H1 (cell line): ENCODE results near the gene KCNT1. TPM values are rescaled to one million over a fixed set of nuclear protein-coding genes. Genes with fewer than 3 reads are reported as not detected.

Source experiments
- CTCF ChIA-PET: fragments of 300-600 bp; sonication (Branson Sonifier 250); formaldehyde crosslinking; loops from one replicate; lab custom pipeline; 2021; ENCODE audit not compliant: partially characterized antibody; lab: Charles Lee
- POLR2A ChIA-PET: fragments of 300-600 bp; sonication (Branson Sonifier 250); formaldehyde crosslinking; loops from one replicate; lab custom pipeline; 2021; ENCODE audit warnings: inconsistent platforms; ENCODE audit not compliant: partially characterized antibody; lab: Charles Lee
- DNase-seq, 2 experiments: peaks; one replicate each; pipeline versions ENCODE4 v3.0.0 to v3.0.0-alpha.2; 2010 to 2022; ENCODE audit warnings: low spot score in 2 of 2, low read depth in 1 of 2, mixed read lengths in 1 of 2
- FAIRE-seq: peaks from 2 replicates; lab custom pipeline; 2011; peaks lifted over from hg19 to GRCh38; lab: Jason Lieb, UNC
- H2AFZ ChIP-seq: 2 replicates; pipeline ENCODE4 v1.8.1; 2012; ENCODE audit warnings: low read length, inconsistent platforms
- H2AK5ac ChIP-seq: 2 replicates; pipeline ENCODE4 v1.6.1; 2013; ENCODE audit warnings: low read depth, low read length
- H2BK120ac ChIP-seq: replicated peaks from 2 replicates; pipeline ENCODE3; 2013; ENCODE audit warnings: low read depth, low read length, inconsistent platforms
- H2BK12ac ChIP-seq: 2 replicates; pipeline ENCODE4 v1.6.1; 2013; ENCODE audit warnings: low read depth, low read length
- H2BK15ac ChIP-seq: 2 replicates; pipeline ENCODE4 v1.6.1; 2013; ENCODE audit warnings: low read length
- H2BK20ac ChIP-seq: 2 replicates; pipeline ENCODE4 v1.6.1; 2013; ENCODE audit warnings: low read length
- H2BK5ac ChIP-seq: 2 replicates; pipeline ENCODE4 v1.6.1; 2013; ENCODE audit warnings: low read depth, low read length
- H3K14ac ChIP-seq: 2 replicates; pipeline ENCODE4 v1.6.1; 2013; ENCODE audit warnings: inconsistent platforms; ENCODE audit not compliant: insufficient read length
- H3K18ac ChIP-seq: 2 replicates; pipeline ENCODE4 v1.6.1; 2013; ENCODE audit warnings: low read length; ENCODE audit errors: extremely low read depth
- H3K23ac ChIP-seq: 2 replicates; pipeline ENCODE4 v1.6.1; 2013; ENCODE audit warnings: inconsistent platforms; ENCODE audit not compliant: insufficient read length
- H3K23me2 ChIP-seq: 2 replicates; pipeline ENCODE4 v1.6.1; 2013; ENCODE audit warnings: low read depth, low read length
- H3K27ac ChIP-seq: 2 replicates; pipeline ENCODE4 v1.6.1; 2011; ENCODE audit warnings: low read depth, low read length, inconsistent platforms
- H3K27me3 ChIP-seq, 4 experiments: replicated peaks in 1 of 4; 1 replicate in 1 of 4; 2 replicates in 3 of 4; pipeline versions ENCODE4 v1.6.1 to v1.8.1; 2011 to 2013; ENCODE audit warnings: low read length in 3 of 4, mild to moderate bottlenecking in 3 of 4, inconsistent platforms in 2 of 4, mixed read lengths in 2 of 4, moderate library complexity in 1 of 4; ENCODE audit not compliant: control insufficient read depth in 3 of 4, insufficient read depth in 3 of 4; ENCODE audit errors: extremely low read depth in 1 of 4
- H3K36me3 ChIP-seq, 4 experiments: 2 replicates each; pipeline versions ENCODE4 v1.6.1 to v1.8.1; 2011 to 2013; ENCODE audit warnings: mild to moderate bottlenecking in 4 of 4, low read length in 3 of 4, moderate library complexity in 2 of 4, control low read depth in 1 of 4, inconsistent platforms in 1 of 4; ENCODE audit not compliant: insufficient read depth in 4 of 4, control insufficient read depth in 2 of 4
- H3K4ac ChIP-seq: replicated peaks from 2 replicates; pipeline ENCODE3; 2013; ENCODE audit warnings: low read length, low read depth, mixed read lengths, inconsistent platforms; ENCODE audit not compliant: insufficient read length
- H3K4me1 ChIP-seq, 4 experiments: replicated peaks in 1 of 4; 1 replicate in 1 of 4; 2 replicates in 3 of 4; pipeline versions ENCODE4 v1.6.1 to v1.8.1; 2011 to 2013; ENCODE audit warnings: low read length in 3 of 4, inconsistent platforms in 2 of 4, mixed read lengths in 1 of 4; ENCODE audit not compliant: insufficient read depth in 4 of 4, control insufficient read depth in 3 of 4
- H3K4me2 ChIP-seq, 2 experiments: 2 replicates each; pipeline versions ENCODE4 v1.6.1 to v1.8.1; 2011 to 2013; ENCODE audit warnings: low read depth in 2 of 2, low read length in 2 of 2, control low read depth in 1 of 2, inconsistent platforms in 1 of 2, mild to moderate bottlenecking in 1 of 2; ENCODE audit not compliant: insufficient read depth in 1 of 2
- H3K4me3 ChIP-seq, 4 experiments: fragments of 200-600, 300-600 bp in 1 of 4; sonication (generic), shearing (Covaris generic), sonication (Bioruptor Twin) in 1 of 4; 2 replicates each; pipeline versions ENCODE4 v1.5.1 to v1.8.1; 2011 to 2016; ENCODE audit warnings: low read length in 4 of 4, low read depth in 3 of 4, control low read depth in 2 of 4, inconsistent platforms in 2 of 4, mild to moderate bottlenecking in 2 of 4, mixed read lengths in 1 of 4, moderate library complexity in 1 of 4; ENCODE audit not compliant: insufficient read depth in 2 of 4; ENCODE audit errors: extremely low read depth in 1 of 4
- H3K56ac ChIP-seq: replicated peaks from 2 replicates; pipeline ENCODE3; 2013; ENCODE audit warnings: low read depth, mild to moderate bottlenecking, mixed read lengths, low read length, inconsistent platforms; ENCODE audit not compliant: insufficient read length
- H3K79me1 ChIP-seq: 2 replicates; pipeline ENCODE4 v1.6.1; 2013; ENCODE audit warnings: low read depth, low read length, control low read depth
- H3K79me2 ChIP-seq, 2 experiments: 2 replicates each; pipeline versions ENCODE4 v1.6.1 to v1.8.1; 2012 to 2013; ENCODE audit warnings: low read length in 2 of 2, mild to moderate bottlenecking in 2 of 2, inconsistent platforms in 1 of 2; ENCODE audit not compliant: insufficient read depth in 2 of 2, control insufficient read depth in 1 of 2
- H3K9ac ChIP-seq, 4 experiments: replicated peaks in 1 of 4; 1 replicate in 1 of 4; 2 replicates in 3 of 4; pipeline versions ENCODE4 v1.6.1 to v1.8.1; 2011 to 2013; ENCODE audit warnings: low read depth in 3 of 4, low read length in 3 of 4, control low read depth in 2 of 4, mild to moderate bottlenecking in 2 of 4, moderate library complexity in 2 of 4, inconsistent platforms in 1 of 4; ENCODE audit errors: extremely low read depth in 1 of 4
- H3K9me3 ChIP-seq, 2 experiments: 2 replicates each; pipeline versions ENCODE4 v1.6.1 to v1.8.1; 2012 to 2013; ENCODE audit warnings: mild to moderate bottlenecking in 2 of 2, moderate library complexity in 2 of 2, control low read depth in 1 of 2, inconsistent platforms in 1 of 2, low read depth in 1 of 2, low read length in 1 of 2, mixed read lengths in 1 of 2; ENCODE audit not compliant: insufficient read depth in 2 of 2
- H4K20me1 ChIP-seq, 2 experiments: replicated peaks in 1 of 2; 2 replicates each; pipeline versions ENCODE3 to v1.8.1; 2011 to 2013; ENCODE audit warnings: inconsistent platforms in 2 of 2, low read length in 2 of 2, mild to moderate bottlenecking in 1 of 2; ENCODE audit not compliant: insufficient read depth in 2 of 2, control insufficient read depth in 1 of 2
- H4K5ac ChIP-seq: 2 replicates; pipeline ENCODE4 v1.6.1; 2013; ENCODE audit warnings: low read length, low read depth, mixed read lengths, inconsistent platforms; ENCODE audit not compliant: insufficient read length
- H4K8ac ChIP-seq: 2 replicates; pipeline ENCODE4 v1.8.0; 2013; ENCODE audit warnings: mild to moderate bottlenecking, moderate library complexity, low read length, inconsistent platforms; ENCODE audit not compliant: insufficient read depth; ENCODE audit errors: extremely low read depth
- H4K91ac ChIP-seq: replicated peaks from 2 replicates; pipeline ENCODE3; 2013; ENCODE audit warnings: low read length, mixed read lengths, inconsistent platforms; ENCODE audit not compliant: insufficient read length
- CREB1 ChIP-seq: IDR thresholded peaks from 2 replicates; pipeline ENCODE4 v1.6.1; 2012; ENCODE audit warnings: inconsistent platforms
- HDAC6 ChIP-seq: IDR thresholded peaks from one replicate; pipeline ENCODE4 v1.7.1; 2012; ENCODE audit warnings: low read depth, mild to moderate bottlenecking, inconsistent platforms, low read length, moderate library complexity
- WGBS, 2 experiments: shearing (Covaris generic) in 1 of 2; methylation state at CpG; one replicate each; pipeline versions ENCODE4 v1.1.6 to v1.1.7; 2013 to 2015; ENCODE audit warnings: low lambda C conversion rate in 2 of 2, mixed read lengths in 2 of 2, inconsistent platforms in 1 of 2, low coverage in 1 of 2, missing lambda C conversion rate in 1 of 2; ENCODE audit not compliant: insufficient replicate concordance in 2 of 2, insufficient coverage in 1 of 2, insufficient read length in 1 of 2; ENCODE audit errors: extremely low coverage in 1 of 2, missing lambda C conversion rate in 1 of 2; 5-methylcytosine and 5-hydroxymethylcytosine counted together
- polyA plus RNA-seq, 7 experiments: library from polyadenylated mRNA; depleted of rRNA in 3 of 7; stranded (reverse) in 5 of 7; unstranded in 2 of 7; fragments of >200 nt in 5 of 7; fragments of 200-250 nt in 2 of 7; gene quantifications; 1 replicate in 5 of 7; 2 replicates in 1 of 7; 4 replicates in 1 of 7; pipeline versions ENCODE4 v1.2.1 to v1.2.3, GENCODE V29; 2011 to 2013; ENCODE audit warnings: missing spikeins in 2 of 7, mixed read lengths in 2 of 7
- total RNA-seq: library from RNA; stranded (reverse); fragmentation: NEBNext Ultra II Directional; extraction: Animal tissue kit (Norgen Biotek cat#: 25700); gene quantifications from 2 replicates; pipeline ENCODE4 v1.2.1, GENCODE V29; 2021

KCNT1 gene
- total and polyA plus RNA-seq, 2 of the 8 experiments (the other 6 are each of a cell fraction or from before 2014, with no cell fraction given) = 0.13 to 0.20 TPM

GRCh38 chr9:135770771-135771170 lies 68.8 kb downstream of the KCNT1 start:
- H3K36me3 ChIP-seq = no peaks in the 10 kb centered on the region; a peak in 1 of 8 replicates
- no peaks in the 10 kb centered on the region for H3K4me1 ChIP-seq
- H3K27me3 ChIP-seq = no peaks in the 10 kb centered on the region
- no peaks in the 10 kb centered on the region; the same call in 1 of the 2 replicates for H3K79me1 ChIP-seq
- DNase-seq = no peak
- POLR2A ChIA-PET = no interaction called here
- H3K4ac ChIP-seq = no peak overlapping the region
- no peak overlapping the region for H2BK5ac ChIP-seq
- peaks cover 6% of the 10 kb centered on the region; the same call in 1 of the 2 replicates for H3K23me2 ChIP-seq
- no peaks in the 10 kb centered on the region for H3K79me2 ChIP-seq
- CTCF ChIA-PET = no interaction called here
- H2BK15ac ChIP-seq = no peak overlapping the region
- no peak overlapping the region for H3K27ac ChIP-seq
- peaks cover 3 to 9% of the 10 kb centered on the region in 2 experiments; a peak in 2 of 4 replicates for H3K9me3 ChIP-seq
- H3K4me3 ChIP-seq = no peak overlapping the region
- no peak for FAIRE-seq
- H4K91ac ChIP-seq = no peak overlapping the region
- no peak overlapping the region for H2BK120ac ChIP-seq
- H3K9ac ChIP-seq = no peak overlapping the region
- H2AK5ac ChIP-seq = no peak overlapping the region
- no peak overlapping the region for H2BK12ac ChIP-seq
- no peak overlapping the region for H2BK20ac ChIP-seq
- H4K5ac ChIP-seq = no peak overlapping the region
- no peak overlapping the region for H3K56ac ChIP-seq
- H3K14ac ChIP-seq = no peak overlapping the region
- H3K18ac ChIP-seq = no peak overlapping the region
- no peak overlapping the region for H3K4me2 ChIP-seq
- WGBS, 2 experiments = 86% methylated on average over 23 of the region's 26 CpGs; no CpG with 5 or more reads in 1 of the 2 experiments
- H3K23ac ChIP-seq = no peak overlapping the region
- TF ChIP-seq HDAC6 (no peak), CREB1 (no peak)
- no peak overlapping the region for H4K8ac ChIP-seq
- H4K20me1 ChIP-seq = peaks cover 0 to 7% of the 10 kb centered on the region in 2 experiments
- no peak overlapping the region for H2AFZ ChIP-seq
